Kidney (tissue), 14 donors: Measurements from ENCODE around the gene EGLN1. TPM values are rescaled to one million over a fixed set of nuclear protein-coding genes. Genes with fewer than 3 reads are reported as not detected.
A peak's percentile ranks its signal among the peaks of the same experiment; 100 is the strongest.

Source experiments
- DNase-seq, 5 donors: peaks; one replicate each; pipeline ENCODE4 v3.0.0-alpha.2; 2013 to 2020
- FAIRE-seq: peaks from 2 replicates; lab custom pipeline; 2012; peaks lifted over from hg19 to GRCh38; lab: Jason Lieb, UNC
- H3K27ac ChIP-seq, 2 donors: one replicate each; pipeline ENCODE4 v1.7.0; 2013; ENCODE audit warnings: low read depth in 2 of 2, low read length in 2 of 2, inconsistent platforms in 1 of 2
- H3K27me3 ChIP-seq: one replicate; pipeline ENCODE4 v1.7.1; 2013; ENCODE audit warnings: low read length, inconsistent platforms; ENCODE audit not compliant: control insufficient read depth, insufficient read depth
- H3K36me3 ChIP-seq, 3 donors: one replicate each; pipeline versions ENCODE4 v1.7.0 to v1.7.1; 2013; ENCODE audit warnings: low read length in 3 of 3, control low read depth in 1 of 3, inconsistent platforms in 1 of 3; ENCODE audit not compliant: insufficient read depth in 3 of 3, control insufficient read depth in 2 of 3
- H3K4me1 ChIP-seq, 3 donors: one replicate each; pipeline versions ENCODE4 v1.7.0 to v1.7.1; 2013; ENCODE audit warnings: low read length in 3 of 3, inconsistent platforms in 1 of 3, low read depth in 1 of 3; ENCODE audit not compliant: control insufficient read depth in 2 of 3, insufficient read depth in 2 of 3
- H3K4me3 ChIP-seq, 3 donors: one replicate each; pipeline versions ENCODE4 v1.7.0 to v1.8.1; 2013; ENCODE audit warnings: low read length in 3 of 3, control low read depth in 1 of 3, inconsistent platforms in 1 of 3
- H3K9ac ChIP-seq, 3 donors: one replicate each; pipeline versions ENCODE4 v1.7.0 to v1.7.1; 2013; ENCODE audit warnings: low read length in 3 of 3, control low read depth in 1 of 3, inconsistent platforms in 1 of 3
- H3K9me3 ChIP-seq, 3 donors: one replicate each; pipeline versions ENCODE4 v1.7.0 to v1.7.1; 2013; ENCODE audit warnings: low read length in 3 of 3, control low read depth in 1 of 3, inconsistent platforms in 1 of 3; ENCODE audit not compliant: control insufficient read depth in 2 of 3, insufficient read depth in 1 of 3
- CTCF ChIP-seq: IDR thresholded peaks from 3 replicates; pipeline ENCODE4 v1.5.1; 2012; ENCODE audit warnings: mild to moderate bottlenecking, moderate library complexity, borderline replicate concordance; ENCODE audit not compliant: insufficient read depth; ENCODE audit errors: extremely low read depth
- intact Hi-C: fragments of 100-400 bp; cut with DNase I; formaldehyde crosslinking; loops from one replicate; pipeline ENCODE4 v1.11.1; 2022
- polyA plus RNA-seq: library from polyadenylated mRNA; stranded (reverse); fragments of 350-450 nt; fragmentation: Illumina TruSeq; extraction: RNeasy Lipid Tissue Mini Kit (QIAGEN cat#74804); gene quantifications from one replicate; pipeline ENCODE4 v1.2.3, GENCODE V29; 2014; ENCODE audit warnings: low read depth, low replicate concordance; ENCODE audit not compliant: insufficient read depth
- total RNA-seq: library from RNA; stranded (reverse); fragmentation: NEBNext Ultra II Directional; extraction: Animal tissue kit (Norgen Biotek cat#: 25700); gene quantifications from one replicate; pipeline ENCODE4 v1.2.1, GENCODE V29; 2021
- donor health status: control.
- donor health status: control.
- donor health status: control.
- donor health status: control.
- donor health status: control.
- donor health status: DM: yes; HTN: yes; CAD: no.
- donor health status: Normal renal cell carcinoma (clear cell type).

Gene EGLN1
- total and polyA plus RNA-seq, 2 donors from 2014 or later: 12.2 to 38.8 TPM

GRCh38 chr1:231420299-231420958 lies 1.7 kb downstream of the EGLN1 start:
- Histone ChIP-seq H3K27ac (peak overlapping the region; percentile 94 to 97), H3K27me3 (no peaks in the 10 kb centered on the region), H3K36me3 (no peaks in the 10 kb centered on the region), H3K4me1 (peaks cover 3 to 13% (median 6%) of the 10 kb centered on the region in 3 donors), H3K9ac (peak overlapping the region; percentile 68 to 84 (median 81)), H3K9me3 (no peaks in the 10 kb centered on the region), H3K4me3 (peak overlapping the region; percentile 73 to 85 (median 79))
- intact Hi-C loops: no loop called here
- DNase-seq (peak in 3 of 5 donors; percentile 11 to 52 (median 43)), FAIRE-seq (no peak)
- no peak for TF ChIP-seq CTCF

- Histone ChIP-seq H3K9me3 (no peaks in the 10 kb centered on the region), H3K4me1 (peaks cover 3 to 13% (median 6%) of the 10 kb centered on the region in 3 donors)
- no peak for FAIRE-seq
Observed at GRCh38 chr1:231419738-231420298, 2.3 kb downstream of the EGLN1 start.

GRCh38 chr1:231419147-231419546 lies 2.9 kb downstream of the EGLN1 start:
- intact Hi-C loops: no loop called here
- DNase-seq (no peak), FAIRE-seq (no peak)
- H3K36me3 ChIP-seq: no peaks in the 10 kb centered on the region
- no peaks in the 10 kb centered on the region for H3K9me3 ChIP-seq
- H3K4me1 ChIP-seq: peaks cover 3 to 13% (median 6%) of the 10 kb centered on the region in 3 donors
- H3K4me3 ChIP-seq: peak overlapping the region; percentile 8 to 79 (median 73)
- peak overlapping the region in 2 of 3 donors; percentile 3 to 81 for H3K9ac ChIP-seq
- H3K27ac ChIP-seq: no peak overlapping the region
- TF ChIP-seq CTCF: no peak
- no peaks in the 10 kb centered on the region for H3K27me3 ChIP-seq

More at GRCh38 chr1:231419738-231420298, 2.3 kb downstream of the EGLN1 start:
- DNase-seq: no peak
- Histone ChIP-seq H3K27ac (peak overlapping the region in 1 of 2 donors; percentile 97), H3K36me3 (no peaks in the 10 kb centered on the region), H3K9ac (peak overlapping the region; percentile 68 to 84 (median 81)), H3K27me3 (no peaks in the 10 kb centered on the region), H3K4me3 (peak overlapping the region; percentile 73 to 85 (median 79))
- no peak for TF ChIP-seq CTCF
- intact Hi-C loops: no loop called here
